B cell (primary cell): Measurements from ENCODE around the gene OXGR1.

Source experiments
- EZH2 ChIP-seq: IDR thresholded peaks from 2 replicates; pipeline ENCODE4 v1.6.1; 2012; ENCODE audit warnings: borderline replicate concordance, low read depth, mild to moderate bottlenecking, moderate library complexity, low read length; ENCODE audit not compliant: insufficient read depth, poor library complexity, severe bottlenecking
- TF ChIP-seq, protein P1 (sequence below): fragments of 200-600 bp; IDR thresholded peaks from one replicate; pipeline ENCODE4 v1.8.0; 2022; ENCODE audit warnings: antibody characterized with exemption, mild to moderate bottlenecking

DNA sequence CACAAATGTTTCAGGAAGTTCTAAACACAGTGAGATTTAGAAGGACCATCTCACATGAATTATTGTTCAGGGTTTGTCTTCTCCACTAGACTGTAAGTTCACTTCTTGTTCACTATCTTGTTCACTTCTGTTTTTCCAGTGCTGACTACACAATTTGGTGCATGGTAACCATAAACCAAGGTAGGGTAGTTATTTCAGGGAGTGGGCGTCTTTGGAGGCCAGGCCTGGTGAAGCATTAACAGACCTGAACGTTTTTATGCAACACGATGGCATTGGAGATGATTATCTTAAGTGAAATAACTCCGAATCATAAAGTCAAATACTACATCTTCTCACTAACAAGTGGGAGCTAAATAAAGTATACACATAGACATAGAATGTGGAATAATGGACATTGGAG is 14.4 kb upstream of the OXGR1 start:
- TF ChIP-seq, protein P1, sequence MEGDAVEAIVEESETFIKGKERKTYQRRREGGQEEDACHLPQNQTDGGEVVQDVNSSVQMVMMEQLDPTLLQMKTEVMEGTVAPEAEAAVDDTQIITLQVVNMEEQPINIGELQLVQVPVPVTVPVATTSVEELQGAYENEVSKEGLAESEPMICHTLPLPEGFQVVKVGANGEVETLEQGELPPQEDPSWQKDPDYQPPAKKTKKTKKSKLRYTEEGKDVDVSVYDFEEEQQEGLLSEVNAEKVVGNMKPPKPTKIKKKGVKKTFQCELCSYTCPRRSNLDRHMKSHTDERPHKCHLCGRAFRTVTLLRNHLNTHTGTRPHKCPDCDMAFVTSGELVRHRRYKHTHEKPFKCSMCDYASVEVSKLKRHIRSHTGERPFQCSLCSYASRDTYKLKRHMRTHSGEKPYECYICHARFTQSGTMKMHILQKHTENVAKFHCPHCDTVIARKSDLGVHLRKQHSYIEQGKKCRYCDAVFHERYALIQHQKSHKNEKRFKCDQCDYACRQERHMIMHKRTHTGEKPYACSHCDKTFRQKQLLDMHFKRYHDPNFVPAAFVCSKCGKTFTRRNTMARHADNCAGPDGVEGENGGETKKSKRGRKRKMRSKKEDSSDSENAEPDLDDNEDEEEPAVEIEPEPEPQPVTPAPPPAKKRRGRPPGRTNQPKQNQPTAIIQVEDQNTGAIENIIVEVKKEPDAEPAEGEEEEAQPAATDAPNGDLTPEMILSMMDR: no peak
- TF ChIP-seq EZH2: no peak
